HCT116 (cell line): ENCODE measurements around the gene NFATC1.

Experiments used
- MAX ChIP-seq: IDR thresholded peaks from 2 replicates; pipeline ENCODE4 v1.6.1; 2012
- POLR2A ChIP-seq: IDR thresholded peaks from 2 replicates; pipeline ENCODE4 v1.7.0; 2011; ENCODE audit warnings: borderline replicate concordance; ENCODE audit not compliant: insufficient read depth, insufficient read length; ENCODE audit errors: extremely low read depth
- TCF7L2 ChIP-seq: IDR thresholded peaks from 2 replicates; pipeline ENCODE4 v1.7.0; 2011; ENCODE audit warnings: borderline replicate concordance, inconsistent platforms; ENCODE audit not compliant: insufficient read depth, insufficient read length; ENCODE audit errors: extremely low read depth
- YY1 ChIP-seq: IDR thresholded peaks from 2 replicates; pipeline ENCODE4 v1.6.1; 2011; ENCODE audit warnings: low read length, low read depth, moderate library complexity, mild to moderate bottlenecking; ENCODE audit not compliant: insufficient replicate concordance; ENCODE audit errors: extremely low read depth
- TF ChIP-seq, protein P1 (sequence below): IDR thresholded peaks from 2 replicates; pipeline ENCODE4 v1.6.1; 2011; ENCODE audit warnings: mild to moderate bottlenecking, low read length, moderate library complexity; ENCODE audit not compliant: insufficient replicate concordance; ENCODE audit errors: extremely low read depth

DNA sequence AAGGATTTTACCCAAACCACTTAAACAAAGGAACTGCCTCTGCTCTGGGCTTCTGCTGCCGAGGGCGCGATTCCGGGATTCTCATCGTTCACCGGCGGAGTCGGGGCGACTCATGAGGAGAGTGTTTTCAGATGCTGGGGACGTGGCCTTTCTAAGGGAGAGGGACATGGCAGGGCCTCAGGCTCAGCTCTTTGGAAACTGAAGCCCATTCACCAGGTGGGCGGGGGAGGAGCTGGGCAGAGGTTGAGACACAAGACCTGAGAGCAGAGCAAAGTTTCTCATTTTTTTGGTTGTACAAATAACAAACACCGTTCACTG, 29.8 kb downstream of the NFATC1 start:
- TF ChIP-seq POLR2A (no peak), MAX (no peak), YY1 (no peak), TCF7L2 (no peak)
- TF ChIP-seq, protein P1, sequence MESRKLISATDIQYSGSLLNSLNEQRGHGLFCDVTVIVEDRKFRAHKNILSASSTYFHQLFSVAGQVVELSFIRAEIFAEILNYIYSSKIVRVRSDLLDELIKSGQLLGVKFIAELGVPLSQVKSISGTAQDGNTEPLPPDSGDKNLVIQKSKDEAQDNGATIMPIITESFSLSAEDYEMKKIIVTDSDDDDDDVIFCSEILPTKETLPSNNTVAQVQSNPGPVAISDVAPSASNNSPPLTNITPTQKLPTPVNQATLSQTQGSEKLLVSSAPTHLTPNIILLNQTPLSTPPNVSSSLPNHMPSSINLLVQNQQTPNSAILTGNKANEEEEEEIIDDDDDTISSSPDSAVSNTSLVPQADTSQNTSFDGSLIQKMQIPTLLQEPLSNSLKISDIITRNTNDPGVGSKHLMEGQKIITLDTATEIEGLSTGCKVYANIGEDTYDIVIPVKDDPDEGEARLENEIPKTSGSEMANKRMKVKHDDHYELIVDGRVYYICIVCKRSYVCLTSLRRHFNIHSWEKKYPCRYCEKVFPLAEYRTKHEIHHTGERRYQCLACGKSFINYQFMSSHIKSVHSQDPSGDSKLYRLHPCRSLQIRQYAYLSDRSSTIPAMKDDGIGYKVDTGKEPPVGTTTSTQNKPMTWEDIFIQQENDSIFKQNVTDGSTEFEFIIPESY: no peak
